COR-L47 (cell line): ENCODE measurements around the gene SOX1.

Source experiments
- DNase-seq: peaks from one replicate; lab custom pipeline; 2025; lab: John Stamatoyannopoulos, UW

SOX1 gene

DNA sequence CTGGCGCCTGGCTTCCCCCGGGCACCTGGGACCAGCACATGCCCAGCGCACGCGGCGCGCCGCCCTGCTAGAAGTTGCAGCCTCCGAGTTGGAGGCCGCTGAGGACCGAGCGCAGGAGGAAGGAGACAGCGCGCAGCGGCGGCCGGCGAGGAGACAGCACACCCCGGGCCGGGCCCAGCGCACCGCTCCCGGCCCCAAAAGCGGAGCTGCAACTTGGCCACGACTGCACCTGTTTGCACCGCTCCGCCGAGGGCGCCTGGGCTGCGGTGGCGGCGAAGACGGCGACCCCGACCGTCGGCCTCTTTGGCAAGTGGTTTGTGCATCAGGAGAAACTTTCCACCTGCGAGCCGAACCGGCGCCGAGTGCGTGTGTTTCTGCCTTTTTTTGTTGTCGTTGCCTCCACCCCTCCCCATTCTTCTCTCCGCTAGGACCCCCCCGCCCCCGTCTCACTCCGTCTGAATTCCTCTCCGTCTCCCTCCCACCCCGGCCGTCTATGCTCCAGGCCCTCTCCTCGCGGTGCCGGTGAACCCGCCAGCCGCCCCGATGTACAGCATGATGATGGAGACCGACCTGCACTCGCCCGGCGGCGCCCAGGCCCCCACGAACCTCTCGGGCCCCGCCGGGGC is at the start of gene SOX1:
SOX1 (plus strand) TSS at position 34 of the 626 bp plus-strand sequence; CDS start at position 544, 510 bp downstream.
- peak; percentile 96 for DNase-seq

DNA sequence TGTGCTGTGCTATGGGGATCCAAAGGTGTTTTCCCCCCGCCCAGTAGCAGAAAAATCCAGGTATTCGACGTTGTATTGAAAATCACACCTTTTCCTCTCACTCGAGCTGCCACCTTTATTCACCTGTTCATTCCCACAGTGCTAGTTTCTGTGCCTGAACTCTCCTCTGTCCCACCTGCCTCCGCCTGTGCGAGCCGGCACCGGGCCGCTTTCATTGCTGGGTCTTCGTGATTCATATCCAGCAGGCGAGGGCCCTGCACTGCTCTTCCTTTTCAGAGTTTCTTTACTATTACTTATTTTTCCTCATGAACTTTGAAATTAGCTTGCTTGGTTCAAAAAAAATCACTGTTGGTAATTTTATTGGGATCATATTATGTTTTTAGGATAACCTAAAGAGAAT is 42.4 kb upstream of the SOX1 start:
- no peak for DNase-seq

DNA sequence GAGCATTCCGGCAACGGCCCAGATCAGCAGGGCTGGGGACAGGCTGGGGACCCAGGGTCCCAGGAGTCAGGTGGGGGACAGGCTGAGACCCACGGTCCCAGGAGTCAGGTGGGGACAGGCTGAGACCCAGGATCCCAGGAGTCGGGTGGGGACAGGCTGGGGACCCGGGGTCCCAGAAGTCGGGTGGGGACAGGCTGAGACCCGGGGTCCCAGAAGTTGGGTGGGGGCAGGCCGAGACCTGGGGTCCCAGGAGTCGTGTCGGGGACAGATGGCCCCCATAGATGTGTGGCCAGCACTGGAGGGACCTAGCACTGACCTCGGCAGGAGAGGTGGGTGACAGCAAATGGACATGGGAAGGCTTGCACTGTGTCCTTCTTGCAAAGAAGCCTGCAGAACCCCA is 39.7 kb upstream of the SOX1 start:
- no peak for DNase-seq

DNA sequence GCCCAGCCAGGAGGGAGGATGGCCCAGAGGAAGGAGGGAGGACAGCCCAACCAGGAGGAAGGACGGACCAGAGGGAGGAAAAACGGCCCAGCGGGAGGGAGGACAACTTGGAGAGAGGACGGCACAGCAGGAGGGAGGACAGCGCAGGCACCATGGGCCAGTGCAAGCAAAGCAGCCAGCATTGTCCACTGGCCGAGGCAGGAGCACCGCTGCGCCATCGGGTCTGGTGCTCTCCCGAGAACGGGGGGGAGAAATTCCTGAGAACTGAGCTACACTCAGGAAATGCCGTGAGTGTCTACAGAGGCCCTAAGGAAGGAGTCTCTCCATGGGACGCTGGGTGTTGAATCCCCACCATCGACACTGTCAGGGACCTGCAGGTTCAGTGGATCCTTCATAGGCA is 38.5 kb upstream of the SOX1 start:
- DNase-seq, result no peak

DNA sequence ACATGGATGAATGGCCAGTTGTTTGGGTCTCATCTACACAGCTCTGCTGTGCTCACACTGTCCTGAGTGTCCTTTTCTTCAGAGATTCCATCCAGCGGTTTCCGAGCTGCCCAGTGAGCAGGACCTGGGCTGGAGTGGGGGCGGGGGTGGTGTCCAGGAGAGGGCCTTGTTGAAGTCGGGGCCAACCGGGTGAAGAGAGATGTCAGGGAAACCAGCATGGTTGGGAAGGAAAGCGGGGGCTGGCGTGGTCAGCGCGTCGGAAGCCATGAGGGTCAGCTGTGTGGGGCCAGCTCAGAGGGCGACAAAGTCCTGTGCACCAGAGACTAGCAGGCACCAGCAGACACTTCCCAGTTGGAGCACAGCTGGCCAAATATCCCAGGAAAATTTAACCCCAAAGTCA is 37.8 kb upstream of the SOX1 start:
- no peak for DNase-seq

DNA sequence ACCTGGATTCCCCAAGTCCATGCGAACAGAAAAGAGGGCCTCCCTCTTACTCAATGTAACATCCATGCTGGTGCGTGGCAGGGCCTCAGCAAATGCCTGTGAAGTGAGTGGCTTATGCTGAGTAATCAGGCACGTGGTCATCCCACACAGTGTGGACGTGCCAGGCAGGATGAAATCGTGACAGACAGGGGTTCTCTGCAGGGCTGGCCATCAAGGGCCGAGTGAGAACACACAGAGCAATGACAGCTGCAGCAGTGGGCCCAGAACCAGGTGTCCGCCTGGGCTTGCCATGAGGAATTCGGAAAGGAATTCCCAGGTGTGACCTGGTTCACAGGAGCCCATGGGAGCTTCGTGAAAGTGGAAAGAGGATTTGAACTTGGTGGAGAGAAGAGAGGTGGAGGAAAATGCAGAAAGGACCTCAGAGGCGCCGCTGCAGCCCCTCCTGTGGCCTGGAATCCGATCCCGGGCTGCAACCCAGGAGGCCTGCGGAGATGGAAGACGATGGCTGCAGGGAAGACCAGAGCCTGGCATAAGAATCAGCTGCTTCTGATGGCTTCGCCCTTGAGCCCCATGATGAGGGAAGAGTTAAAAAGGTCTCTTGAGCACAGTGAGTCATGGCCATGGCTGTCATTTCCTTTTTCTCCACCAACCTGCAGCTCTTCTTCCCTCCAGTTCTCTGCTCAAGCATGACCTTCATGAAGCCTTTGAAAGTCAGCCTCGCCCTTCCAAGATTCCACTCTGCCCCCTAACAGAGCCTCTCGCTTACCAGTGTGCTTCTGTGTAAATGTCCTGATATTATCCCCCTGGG is 34.6 kb upstream of the SOX1 start:
- no peak for DNase-seq

DNA sequence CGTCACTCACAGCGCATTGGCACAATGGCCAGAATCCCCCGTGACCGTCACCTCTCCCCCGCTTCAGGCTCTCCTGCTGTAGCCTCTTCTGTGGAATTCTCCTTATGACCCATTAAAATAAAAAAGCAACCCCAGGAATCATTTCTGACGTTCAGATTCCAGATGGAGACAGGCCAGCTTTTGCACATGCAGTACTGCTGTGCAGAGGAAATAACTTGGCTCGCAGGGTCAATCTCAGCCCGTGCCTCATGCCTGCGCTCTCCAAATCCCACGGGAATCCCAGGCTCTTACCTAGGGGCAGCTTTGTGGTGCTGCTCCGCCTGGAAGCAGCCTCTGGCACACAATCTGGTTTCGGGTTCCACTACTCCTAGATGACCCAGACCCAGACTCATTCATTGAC is 32.7 kb upstream of the SOX1 start:
- DNase-seq, result no peak

DNA sequence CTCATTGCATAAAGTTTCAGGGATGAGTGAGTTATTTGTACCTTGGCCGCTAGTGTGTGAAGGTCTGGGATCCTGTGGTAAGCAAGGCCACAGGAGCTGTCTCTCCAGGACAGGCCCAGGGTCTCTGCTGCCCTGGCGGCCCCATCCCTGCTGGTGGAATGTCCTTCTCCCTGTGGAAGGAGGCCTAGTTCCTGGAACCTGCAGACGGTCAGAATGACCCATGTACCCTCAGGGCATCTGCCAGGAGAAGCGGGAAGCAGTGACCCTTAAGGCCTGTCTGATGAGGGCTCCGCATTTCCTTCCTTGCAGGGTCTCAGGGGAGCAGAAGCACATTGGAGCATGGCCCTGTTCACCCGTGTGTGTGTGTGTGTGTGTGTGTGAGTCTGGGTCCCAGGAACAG is 32.1 kb upstream of the SOX1 start:
- no peak for DNase-seq

DNA sequence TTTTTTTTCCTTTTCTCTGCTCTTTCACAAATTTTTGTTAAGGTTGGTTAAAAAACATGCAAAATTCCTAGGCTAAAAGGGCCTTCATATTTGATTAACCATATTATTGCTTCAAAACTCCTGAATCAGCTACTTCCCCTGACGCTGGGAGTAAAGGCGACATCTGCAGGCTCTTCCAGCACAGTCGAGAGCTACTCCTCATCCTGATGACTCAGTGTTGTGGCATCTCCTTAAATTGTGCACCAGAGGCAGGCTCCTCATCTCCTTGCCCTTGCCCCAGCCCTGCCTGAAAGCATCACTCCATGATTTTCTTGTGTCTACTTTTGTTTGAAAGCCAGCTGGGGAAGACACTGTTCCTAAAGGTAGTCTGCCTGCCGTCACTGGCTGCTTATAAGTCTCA is 24.5 kb upstream of the SOX1 start:
- no peak for DNase-seq

DNA sequence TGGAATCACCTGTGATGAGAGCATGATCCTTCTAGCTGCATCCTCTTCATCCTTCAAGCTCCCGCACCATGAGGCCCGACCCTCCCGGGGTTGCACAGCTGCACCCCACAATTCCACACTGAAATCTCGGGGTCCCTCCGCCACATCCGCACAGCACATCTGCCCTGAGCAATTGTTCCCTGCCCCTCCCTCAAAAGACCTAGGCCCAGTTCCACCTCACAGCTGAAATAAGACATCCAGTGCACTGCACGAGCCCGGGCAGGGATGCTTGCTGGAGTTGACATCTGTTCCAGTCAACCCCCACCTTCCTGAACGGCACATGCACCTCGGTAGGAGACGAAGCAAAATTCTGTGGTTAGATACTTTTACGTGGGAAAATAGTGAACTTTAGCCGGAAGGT is 14.7 kb upstream of the SOX1 start:
- no peak for DNase-seq

DNA sequence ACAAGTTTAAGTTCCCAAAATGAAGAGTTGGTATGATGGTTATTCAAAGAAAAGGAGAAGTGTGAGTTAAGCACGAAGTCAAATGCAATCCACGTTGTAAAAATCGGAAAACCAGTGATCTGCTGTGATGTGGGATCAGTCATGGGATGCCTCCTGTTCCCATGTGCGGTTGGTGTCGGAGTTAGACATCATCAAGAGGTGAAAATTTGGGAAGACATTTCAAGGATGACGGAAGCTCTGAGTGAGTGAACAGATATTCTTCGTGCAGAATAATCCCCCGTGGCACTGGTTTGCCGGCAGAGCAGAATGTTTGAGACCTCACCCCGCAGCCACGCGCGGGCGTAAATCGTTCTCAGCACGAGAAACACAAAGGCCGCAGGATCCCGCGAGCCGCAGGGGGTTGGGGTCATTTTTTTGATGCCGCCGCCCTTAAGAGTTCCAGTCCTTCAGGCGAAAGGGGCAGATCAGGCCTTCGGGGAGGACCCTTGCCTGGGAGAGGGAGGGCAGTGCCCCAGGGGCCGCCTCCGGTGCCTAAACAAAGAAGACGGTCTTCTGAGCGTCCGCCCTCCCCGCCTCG is 13.7 kb upstream of the SOX1 start:
- DNase-seq, result no peak

DNA sequence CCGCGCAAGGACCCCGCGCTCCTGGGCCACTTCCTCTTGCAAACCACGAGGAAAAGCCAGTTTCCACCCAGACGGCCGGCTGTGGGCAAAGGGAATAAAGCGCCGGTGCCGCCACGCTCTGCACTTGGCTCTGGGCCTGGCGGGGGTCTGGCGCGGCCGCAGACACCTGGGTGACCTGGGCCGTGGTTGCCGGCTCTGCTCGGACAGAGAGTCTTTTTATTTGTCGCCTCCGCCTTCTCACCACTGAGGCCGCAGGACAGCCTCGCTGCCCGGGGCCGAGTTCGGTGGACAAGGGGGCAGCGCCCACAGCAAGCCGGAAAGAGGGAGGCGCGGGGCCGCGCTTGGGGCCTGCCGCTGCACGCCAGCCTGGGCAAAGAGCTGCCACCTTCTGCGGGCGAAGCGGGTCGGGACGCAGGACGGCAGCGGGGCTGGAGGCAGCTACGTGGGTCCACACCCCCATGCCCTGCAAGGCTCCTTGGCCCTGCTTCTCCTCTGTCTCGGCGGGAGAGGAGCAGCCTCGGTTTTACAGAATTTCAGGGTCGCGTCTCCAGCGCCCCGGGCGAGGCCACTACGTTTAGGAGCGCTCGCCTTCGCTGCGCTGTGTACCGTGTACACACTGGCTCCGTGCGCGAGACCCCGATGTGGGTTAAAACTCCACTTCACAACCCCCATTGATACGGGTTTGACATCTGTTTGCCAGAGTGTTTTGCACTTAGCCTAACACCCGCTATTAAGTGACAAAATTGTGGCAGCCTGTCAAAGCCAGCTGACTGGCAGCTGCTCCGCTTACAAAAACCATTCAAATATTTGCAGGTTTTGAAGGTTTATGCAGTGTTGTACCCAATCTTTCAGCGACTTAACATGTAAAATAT is 13.0 kb upstream of the SOX1 start:
- DNase-seq, result no peak

DNA sequence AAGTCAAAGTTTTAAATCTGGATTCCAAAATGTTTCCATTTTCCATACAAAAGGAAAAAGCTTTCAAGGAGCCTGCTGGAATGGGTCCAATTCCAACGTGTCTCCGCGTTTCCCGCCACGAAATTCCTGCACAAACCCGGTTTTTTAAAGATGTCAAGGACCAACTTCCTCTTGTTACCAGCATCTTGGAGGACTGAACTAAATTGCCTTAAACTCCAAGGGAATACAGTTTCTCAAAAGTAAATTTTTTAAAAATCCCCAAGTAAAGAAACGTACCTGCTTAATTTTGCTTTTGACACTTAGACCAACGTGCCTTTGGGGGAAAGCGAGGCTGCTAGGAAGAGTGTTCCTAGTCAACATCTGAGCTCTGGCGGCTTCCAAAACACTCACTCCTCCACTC is 12.3 kb upstream of the SOX1 start:
- DNase-seq, result no peak

DNA sequence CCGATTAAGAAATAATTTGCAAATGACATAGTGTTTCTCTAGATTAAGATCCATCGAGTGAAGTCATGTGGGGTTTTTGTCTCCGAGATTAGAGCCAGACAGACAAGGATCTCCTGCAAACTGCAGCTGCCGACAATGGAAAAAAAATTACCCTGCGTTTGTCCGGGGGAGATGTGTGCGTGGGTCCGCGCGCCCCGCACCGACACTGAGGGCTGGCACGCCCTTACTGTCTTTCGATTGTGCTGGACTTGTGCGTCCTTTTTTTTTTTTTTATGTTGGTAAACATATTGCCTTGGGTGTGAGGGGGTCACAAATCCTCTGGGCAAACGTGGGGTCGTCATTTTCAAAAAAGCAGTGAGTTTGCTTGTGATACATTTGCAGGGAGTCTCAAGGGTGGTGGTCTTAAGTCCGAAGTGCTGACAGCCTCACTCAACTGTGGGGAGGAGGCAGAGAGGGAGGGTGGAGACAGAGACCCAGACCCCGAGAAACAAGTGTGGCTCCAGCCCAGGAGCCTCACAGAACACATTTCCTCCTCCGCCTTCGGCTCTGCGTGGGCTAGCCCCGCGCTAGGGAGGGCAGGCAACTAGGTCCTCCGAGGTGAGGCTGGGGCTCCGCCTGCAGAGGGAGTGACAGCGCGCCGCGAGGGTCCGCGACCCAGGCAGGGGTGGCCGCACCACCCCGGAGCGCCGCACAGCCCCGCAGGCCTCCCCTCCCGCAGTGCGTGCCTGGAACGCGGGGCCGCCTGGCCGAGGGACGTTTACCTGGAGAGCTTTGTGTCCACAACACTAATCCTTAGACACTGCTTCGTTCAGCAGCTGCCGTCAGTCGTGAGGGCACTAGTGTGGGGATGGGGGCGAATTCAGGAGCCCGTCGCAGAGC is 11.7 kb upstream of the SOX1 start:
- DNase-seq, result peak; percentile 28

DNA sequence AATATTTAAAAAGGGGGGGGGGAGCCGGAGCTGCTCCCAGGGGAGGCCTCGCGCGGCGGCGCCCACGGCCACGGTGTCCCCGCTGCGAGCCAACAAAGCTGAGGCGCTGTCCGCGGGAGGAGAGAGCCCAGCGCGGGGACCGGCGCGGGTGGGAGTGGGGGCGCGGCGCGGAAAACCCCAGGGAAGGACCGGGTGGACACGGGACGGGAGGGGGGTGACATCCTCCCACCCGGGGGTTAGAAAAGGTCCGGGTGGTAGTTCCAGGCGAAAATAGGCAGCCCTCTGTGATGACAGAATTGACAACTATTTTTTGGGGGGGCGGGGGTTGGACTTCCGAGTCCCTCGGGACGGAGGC is 11.1 kb upstream of the SOX1 start:
- DNase-seq, result no peak

DNA sequence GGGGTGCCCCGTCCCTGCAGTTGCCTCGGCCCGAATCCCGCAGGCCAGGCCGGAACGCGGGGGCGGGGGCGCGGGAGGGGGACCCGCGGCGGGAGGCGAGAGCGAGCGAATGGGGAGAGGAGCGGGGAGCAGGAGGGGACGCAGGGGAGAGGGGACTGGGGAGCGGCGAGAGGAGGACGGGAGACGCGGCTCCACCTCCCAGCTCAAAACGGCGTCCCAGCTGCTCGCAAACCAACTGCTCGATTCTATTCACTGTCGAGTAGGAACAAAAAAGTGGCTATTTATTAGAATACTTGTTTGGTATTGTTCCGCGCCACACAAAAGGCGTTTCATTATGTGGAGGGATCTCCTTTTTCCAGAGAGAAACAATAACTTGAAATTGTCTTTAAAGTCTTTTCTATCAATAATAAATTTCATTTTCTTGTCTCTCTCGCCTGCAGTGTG is 10.6 kb upstream of the SOX1 start:
- peak; percentile 52 for DNase-seq

DNA sequence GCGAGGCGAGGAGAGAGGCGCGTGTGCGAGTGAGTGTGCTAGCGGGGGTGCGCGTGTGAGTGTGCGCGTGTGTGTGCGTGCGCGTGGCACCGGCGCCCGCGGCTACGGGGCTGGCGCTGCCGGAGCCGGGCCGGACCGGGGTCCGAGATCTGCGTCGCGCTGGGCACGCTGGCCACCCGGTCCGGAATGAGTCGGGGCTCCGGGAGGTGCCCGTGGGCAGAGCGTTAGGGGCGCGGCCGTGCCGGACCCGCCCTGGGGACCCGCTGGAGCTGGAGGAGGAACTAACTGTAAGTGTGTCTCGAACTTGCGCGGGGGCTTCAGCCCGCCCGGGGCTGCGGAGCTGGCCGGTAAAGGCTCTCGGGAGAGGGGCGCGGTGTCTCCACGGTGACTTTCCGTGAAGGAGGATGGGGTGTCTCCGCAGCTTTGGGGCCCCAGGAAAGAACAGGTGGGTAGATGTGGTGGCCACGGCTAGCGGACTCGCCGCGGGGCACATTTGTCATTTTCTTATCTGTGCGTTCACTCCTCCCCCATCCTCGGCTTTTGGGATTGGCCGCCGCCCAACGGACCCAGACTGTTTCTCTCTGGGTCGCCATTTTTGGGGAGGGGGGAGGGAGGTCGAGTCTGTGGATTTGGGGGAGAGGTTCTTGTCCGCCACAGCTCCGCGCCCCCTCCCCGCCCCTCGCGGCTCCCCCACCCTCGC is 10.1 kb upstream of the SOX1 start:
- DNase-seq, result no peak

DNA sequence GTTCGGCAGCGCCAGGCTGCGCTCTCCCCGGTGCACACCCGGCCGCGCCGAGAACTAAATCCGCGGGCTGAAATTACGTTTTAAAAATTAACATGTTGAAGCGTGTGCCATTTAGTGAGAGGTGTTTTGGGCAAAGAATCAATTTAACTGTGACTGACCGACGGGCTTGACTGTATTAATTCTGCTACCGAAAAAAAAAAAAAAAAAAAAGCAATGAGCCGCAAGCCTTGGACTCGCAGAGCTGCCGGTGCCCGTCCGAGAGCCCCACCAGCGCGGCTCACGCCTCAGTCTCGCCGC is 9.6 kb upstream of the SOX1 start:
- no peak for DNase-seq

DNA sequence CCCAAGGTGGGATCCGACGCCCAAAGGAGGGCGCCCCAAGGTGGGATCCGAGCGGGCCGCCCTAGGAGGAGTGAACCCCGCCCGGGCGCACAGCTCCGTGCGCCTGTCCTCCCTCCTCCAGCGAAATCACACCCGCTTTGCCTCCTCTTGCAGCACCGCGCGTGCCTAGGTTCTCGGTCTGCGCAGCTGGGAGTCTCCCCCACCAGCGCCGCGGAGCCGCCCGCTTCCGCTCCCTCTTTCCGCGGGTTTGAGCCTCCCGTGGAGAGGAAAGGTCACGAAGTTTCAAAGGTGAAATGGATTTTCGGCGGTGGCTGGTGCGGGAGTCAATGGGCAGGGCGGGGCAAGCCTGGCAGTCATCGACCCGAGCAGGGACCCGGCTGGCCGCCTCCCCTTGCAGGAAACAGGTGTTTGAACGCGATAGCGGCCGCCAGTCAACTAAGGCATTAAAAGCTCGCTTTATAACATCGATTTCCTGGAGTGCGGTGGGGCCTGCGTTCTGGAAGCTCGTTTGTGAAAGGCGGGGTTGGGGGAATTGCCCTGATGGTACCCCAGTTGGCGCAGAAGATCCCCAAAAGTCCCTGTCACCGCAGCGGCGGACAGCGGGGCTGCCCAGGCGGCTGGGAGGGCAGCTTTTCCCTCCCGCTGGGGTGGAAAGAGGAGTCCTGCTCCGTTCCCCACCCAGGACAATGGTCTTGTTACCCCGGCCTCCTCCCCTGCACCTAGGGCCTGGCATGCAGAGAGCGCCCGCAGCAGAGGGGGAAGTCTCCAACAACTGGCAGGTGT is 9.0 kb upstream of the SOX1 start:
- peak; percentile 34 for DNase-seq

DNA sequence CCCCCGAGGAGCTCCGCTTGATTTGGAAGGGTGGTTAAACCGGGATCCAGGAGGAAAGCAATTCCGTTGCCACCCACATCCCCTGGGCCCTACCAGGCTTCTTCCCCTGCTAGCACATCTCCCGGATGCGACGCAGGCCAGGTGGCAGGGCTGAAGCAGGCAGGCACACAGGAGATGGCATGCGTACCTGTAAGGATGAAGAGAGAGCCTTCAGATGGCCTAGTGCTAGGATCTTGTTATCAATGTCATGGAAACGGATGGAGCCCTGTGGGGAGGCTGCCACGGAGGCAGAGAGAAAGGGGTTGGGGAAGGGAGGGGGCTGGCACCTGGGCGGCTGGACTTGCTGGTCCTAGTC is 8.5 kb upstream of the SOX1 start:
- no peak for DNase-seq
